Osteoblast (primary cell): ENCODE results near the gene PDE9A. TPM values are rescaled to one million over a fixed set of nuclear protein-coding genes. Genes with fewer than 3 reads are reported as not detected.

ENCODE experiments used
- total RNA-seq: library from RNA; depleted of rRNA; stranded (reverse); fragments of >200 nt; gene quantifications from 2 replicates; pipeline ENCODE4 v1.2.3, GENCODE V29; 2012

The PDE9A gene
- total RNA-seq, 1 donor: 0.36 TPM

Other genes with a start within 250 kb of the PDE9A start
- not detected in 2 replicates for gene UBASH3A, start 249.7 kb upstream of the PDE9A start, total RNA-seq
- 0.29 TPM in 1 of 2 replicates, not detected in the other for gene RSPH1, start 157.4 kb upstream of the PDE9A start, total RNA-seq
- 5.9 and 6.9 TPM in 2 replicates for gene SLC37A1, start 139.8 kb upstream of the PDE9A start, total RNA-seq
- gene WDR4, start 225.9 kb downstream of the PDE9A start, total RNA-seq: 8.0 and 10.1 TPM in 2 replicates
- 65.1 and 66.2 TPM in 2 replicates for gene NDUFV3, start 239.7 kb downstream of the PDE9A start, total RNA-seq